HUDEP-2 (cell line): ENCODE measurements around the gene SLC41A3.

Experiments used
- DNase-seq, 76 experiments: peaks; one replicate each; lab custom pipeline; 2025; ENCODE audit not compliant: unreplicated experiment in 76 of 76; lab: John Stamatoyannopoulos, UW

Gene SLC41A3

DNA sequence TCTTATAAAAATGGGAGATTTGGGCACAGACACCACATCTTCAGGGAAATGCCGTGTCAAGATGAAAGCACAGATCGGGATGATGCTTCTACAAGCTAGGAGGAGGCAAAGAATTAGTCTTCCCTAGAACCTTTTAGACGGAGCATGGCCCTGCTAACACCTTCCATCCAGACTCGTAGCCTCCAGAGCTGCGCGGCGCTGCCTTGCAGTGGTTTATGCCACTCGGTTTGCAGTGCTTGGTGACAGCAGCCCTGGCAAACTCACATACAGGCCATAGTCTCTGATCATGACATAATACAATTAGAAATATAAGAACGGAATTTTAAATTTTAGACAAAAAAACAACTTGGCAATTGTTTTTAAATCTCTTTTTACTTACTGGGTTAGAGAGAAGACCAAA, 37.1 kb upstream of the SLC41A3 start:
- no peak for DNase-seq

DNA sequence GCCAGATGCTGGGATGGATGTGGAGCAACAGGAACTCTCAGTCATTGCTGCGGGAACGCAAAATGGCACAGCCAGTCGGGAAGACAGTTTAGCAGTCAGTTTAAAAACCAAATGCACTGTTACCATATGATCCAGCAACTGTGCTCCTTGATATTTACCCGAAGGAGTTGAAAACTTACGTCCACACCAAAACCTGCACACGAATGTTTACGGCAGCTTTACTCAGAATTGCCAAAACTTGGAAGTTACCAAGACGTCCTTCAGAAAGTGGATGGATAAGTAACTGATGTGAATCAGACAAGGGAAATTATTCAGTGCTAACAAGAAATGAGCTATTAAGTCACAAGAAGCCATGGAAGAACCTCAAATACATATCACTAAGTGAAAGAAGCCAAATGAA, 36.1 kb upstream of the SLC41A3 start:
- no peak for DNase-seq

DNA sequence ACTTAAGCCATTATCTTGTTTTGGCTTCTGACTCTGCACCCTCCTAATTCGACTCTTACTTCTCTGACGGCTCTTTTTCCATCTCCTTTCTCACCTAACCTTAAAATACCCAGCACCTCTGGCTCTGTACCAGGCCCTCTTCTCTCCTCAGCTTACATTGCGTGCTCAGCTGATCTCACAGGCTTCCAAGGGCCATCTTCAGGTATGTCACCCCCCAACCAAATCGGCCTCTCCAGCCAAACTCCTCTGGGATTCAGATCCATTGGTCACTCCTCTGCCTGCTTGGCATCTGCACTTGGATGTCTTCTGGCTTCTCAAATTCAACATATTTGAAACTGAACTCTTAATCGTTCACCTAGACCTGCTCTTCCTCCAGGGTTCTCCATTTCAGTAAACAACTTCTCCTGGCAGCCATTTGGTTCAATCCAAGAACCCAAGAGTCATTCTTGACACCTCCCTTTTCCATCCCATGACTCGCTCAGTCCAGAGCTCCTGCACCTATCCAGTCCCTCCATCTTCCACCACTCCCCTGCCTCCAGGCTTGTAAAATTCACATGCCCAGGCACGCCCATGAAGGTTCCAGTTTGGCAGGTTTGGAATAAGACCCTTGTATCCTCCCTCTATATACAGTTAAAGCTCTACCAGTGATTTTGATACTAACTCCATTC, 35.2 kb upstream of the SLC41A3 start:
- DNase-seq: no peak

DNA sequence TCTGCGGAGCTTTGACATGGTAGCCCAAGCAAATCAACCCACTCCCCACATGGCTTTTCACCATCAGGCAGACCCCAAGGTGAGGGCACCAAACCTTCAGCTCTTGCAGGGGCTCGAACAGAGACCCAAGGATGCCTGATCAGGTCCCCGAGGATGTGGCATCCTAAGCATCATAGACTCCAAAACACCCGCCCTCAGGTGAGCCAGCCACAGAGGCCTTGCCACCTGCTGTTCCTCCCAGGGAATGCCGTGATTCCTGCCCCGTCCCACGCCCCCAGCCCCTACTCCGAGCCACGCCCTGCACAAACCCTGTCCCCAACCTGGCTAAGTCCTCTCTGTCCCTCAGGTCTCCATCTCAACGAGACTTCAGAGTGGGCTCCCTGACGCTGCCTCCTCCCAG, 34.7 kb upstream of the SLC41A3 start:
- no peak for DNase-seq

DNA sequence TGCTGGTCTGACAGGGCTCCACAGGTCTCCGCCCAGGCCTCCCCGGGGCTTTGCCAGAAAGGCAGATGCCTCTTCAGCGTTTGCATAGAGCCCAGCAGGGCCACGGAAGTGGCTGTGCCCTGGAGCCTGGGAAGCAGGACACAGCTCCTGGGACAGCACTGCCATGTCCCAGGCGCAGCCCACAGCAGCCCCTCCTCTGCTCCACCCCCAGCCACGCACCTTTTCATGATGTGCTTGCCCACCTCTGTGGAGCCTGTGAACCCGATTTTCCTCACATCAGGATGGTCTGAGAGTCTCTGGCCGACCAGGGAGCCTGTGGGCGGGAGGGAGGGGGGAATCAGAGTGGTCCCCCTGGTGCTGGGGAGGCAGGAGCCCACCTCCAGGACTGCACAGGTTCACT, 33.9 kb upstream of the SLC41A3 start:
- no peak for DNase-seq

DNA sequence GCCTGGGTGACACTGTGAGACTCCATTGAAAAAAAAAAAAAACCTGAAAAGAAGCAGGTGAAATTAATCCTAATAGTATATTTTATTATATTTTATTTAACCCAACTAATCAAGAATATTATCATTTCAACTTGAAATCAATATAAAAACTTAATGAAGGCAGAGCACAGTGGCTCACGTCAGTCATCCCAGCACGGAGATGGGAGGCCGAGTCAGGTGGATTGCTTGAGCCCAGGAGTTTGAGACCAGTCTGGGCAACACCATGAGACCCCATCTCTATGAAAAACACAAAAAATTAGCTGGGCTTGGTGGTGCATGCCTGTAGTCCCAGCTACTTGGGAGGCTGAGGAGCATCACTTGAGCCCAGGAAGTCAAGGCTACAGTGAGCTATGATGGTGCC, 33.3 kb upstream of the SLC41A3 start:
- no peak for DNase-seq

DNA sequence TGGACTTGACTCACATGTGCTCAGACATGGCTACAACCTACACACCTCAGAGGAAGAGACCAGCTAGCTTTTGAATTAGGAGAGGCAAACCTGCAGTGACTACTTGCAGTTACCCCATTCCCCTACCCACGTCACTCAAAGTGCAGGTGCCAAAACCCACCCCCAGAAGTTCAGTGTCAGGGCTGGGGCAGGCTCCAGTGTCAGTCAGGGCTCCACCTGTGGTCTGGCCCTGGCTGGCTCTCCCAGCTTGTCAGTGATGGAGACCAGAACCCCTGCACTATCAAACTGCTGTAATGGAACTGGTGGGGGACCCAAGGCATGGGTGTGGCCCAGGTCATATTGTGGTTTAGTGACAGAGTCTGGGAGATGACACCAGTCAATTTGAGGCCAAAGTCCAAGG, 32.6 kb upstream of the SLC41A3 start:
- no peak for DNase-seq

DNA sequence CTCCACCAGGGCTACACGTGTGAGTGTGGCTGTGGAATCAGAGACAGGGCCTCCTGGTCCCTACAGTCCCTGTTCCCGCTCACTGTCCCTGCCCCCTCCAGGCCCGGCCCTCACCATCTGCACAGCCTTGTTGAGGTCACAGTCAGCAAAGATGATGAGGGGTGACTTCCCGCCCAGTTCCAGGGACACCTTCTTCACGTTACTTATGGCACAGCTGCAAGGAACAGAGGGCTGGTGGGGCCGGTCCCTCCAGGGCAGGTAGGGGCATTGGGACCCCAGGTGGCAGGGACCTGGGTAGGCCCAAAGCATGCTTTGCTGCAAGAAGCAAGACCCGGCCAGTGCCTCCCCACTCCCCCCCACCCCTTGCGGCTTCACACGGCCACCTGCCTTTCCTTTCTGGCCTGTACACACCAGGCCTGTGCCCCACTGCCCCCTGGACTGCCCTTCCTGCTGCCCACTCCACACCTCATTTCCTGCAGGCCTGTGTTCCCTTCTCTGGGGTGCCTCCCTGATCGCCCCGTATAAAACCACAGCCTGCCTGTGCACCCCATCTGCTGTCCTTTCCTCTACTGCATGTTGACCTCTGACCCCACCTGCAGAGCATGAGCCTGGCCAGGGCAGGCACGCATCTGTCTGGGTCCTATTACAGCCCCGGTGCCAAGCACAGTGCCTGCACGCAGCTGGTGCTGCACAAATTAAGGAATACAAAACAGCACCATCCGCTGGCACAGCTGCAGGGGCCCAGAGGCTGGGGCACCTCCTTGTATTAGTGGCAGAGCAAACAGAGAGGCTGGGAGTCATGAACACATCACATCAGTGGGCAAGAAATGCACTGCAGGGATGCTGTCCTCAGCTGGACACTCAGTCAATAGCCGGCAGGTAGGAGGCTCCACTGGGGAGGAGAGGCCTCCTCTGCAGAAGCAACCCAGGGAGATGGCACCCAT, 30.8 kb upstream of the SLC41A3 start:
- DNase-seq: no peak

DNA sequence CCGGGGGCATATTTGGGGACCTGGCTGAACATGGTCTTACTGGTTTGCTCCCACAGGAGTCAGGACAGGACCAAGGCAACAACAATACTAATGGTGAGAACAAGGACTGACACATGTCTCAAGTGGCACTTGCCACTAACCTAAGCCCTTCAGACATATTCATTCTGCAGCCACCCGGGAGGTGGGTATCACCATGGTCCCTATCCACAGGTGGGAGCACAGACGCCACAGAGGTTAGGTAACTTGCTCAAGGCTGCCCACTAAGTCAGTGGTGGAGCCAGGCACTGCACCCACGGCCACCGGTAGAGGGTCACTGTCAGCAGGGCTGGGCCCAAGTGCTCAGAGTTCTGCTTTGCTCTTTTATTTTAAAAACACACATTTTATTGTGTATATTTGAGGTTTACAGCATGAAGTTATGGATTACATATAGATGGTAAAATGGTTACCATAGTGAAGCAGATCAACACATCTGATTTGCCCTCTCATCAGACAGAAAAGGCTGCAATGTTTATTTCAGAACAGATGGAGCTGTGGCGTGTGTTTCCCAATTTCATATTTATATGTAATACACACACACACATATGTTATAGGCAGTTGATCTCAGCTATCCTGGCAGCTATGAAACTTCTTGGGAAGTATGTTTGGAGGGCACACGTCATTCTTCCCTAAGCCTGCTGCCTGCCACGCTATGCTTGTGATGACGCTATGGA, 30.0 kb upstream of the SLC41A3 start:
- peak in 2 of 76 experiments; percentile 3 to 4 for DNase-seq

DNA sequence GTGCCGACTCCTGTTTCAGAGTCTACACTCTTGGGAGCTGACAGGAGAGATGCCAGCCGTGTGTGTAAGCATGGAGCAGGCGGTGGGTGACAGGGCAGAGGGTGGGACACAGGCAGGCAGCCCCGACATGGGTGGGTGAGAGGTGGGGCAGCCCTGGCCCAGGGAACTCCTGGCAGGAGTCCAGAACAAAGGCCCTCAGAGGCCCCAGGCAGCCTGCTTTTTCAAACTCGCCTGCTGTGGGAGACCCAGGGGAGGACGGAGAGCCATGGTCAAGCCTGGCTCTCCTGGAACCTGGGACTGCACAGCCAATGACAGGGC, 29.3 kb upstream of the SLC41A3 start:
- no peak for DNase-seq

DNA sequence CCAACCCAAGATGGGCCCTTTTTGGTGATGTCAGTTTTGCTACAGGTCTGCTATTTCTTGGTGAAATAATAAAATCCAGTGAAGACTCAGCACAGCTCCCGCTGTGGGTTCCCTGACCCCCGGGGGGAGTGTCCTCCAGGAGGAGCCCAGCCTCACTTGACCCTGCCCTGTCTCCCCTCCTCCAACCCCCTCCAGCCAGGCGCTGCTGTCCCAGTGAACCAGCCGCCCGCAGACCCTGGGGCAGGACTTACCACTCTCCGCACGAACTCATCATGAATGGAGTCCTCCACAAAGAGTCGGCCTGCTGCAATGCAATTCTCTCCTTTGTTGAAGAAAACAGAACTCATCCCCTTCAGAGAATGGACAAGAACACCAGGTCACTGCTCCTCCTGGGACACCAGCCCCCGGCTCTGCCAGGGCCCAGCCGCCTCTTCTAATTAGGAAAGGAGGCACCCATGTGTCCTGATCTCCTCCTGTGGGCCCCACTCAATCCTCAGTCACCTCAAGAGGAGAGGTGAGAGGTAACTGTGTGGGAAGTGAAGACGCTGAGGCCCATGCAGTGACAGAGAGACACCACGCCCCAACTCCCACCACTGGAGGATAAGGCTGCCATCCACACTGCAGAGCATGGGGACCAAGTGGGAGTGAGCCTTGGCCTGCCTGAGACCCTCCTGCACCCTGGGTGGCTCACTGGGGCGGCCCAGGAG, 28.8 kb upstream of the SLC41A3 start:
- DNase-seq: no peak

DNA sequence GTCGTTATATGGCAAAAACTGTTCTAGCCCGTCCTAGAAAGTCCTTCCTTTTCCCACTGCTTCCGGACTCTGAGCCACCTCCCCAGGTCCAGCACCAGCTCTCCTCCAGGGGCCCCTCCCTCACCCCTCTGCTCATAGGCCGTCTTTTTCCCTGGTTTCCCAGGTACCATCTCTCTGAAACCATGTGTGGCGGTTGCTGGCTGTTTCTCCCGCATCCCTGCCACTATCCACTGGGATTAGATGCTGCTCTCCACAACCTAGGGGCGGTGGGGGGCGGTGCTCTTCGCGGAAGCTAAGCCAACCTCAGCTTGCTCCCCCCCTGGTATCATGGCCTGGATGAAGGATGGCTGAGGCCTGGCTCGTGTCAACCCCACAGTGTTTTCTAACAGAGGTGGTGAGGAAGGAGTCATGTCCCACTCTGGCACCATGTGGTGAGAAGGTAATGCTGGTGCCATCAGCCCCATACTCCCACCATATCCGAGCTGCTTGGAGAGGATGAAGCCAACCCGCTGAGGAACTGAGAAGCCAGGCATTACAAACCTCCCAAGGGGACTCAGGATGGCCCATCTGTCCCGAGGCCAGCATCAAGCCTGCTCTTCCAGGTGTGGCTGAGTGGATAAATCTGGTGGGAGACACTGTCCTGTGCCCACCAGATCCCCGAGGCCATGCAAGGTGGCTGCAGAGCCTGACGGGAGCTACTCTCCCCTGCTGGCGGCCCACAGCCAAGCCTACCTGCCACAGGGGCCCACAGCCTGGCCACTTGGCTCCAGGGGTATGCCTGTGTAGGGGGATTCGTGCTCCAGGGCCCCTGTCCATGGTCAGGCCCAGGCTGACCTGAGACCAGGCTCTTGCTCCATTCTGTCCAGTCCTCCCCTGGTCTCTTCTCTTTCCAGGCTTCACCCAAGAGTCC, 27.9 kb upstream of the SLC41A3 start:
- DNase-seq: no peak

DNA sequence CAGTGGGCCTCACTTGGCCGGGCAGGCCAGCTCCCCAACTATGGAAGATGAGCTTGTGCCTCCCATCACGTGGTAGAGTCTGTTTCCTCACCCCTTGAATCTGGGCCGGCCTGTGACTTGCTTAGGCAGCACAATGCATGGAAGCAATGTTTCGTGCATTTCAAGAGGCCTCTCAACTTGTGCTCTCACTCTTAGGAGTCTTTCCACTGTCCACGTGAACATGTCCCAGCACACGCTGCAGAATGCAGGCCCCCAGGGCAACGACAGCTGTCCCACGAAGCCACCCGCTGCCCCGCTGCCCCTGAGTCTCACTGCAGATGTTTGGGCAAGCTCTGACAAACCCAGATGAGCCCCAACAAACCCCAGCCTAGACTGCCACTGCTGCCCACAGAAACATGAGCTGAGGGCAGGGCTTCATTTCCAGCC, 27.2 kb upstream of the SLC41A3 start:
- DNase-seq: no peak

DNA sequence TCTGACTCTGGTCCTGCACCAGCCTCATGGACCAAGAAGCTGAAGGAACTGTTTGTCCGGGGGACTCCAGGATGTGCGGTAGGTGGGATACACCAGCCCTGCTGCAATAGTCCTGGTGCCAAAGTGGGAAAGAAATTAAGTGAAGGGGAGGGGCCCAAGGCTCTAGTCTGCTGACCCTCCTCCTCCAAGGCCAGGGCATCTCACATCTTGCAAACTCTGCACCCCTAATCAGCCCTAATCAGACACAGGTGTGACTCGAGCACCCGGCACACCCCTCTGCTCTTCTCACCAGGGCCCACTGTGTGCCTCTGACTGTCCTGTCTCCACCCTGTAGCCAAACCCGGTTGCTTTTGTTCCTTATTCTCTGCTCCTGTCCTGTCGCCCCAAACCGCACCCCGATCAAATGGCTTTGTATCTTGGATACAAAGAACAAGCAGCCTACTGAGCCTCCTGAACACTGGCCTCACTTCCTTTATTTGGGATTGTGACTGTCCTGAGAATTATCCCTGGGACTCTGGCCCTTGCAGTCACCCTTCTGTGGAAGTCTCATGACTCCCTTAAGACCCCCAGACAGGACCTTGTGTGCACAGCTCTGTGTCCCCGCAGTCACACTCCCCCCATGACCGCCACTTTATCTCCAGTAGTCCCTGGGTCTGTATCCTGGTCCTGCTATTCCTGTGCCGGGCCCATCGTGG, 26.7 kb upstream of the SLC41A3 start:
- DNase-seq: no peak

DNA sequence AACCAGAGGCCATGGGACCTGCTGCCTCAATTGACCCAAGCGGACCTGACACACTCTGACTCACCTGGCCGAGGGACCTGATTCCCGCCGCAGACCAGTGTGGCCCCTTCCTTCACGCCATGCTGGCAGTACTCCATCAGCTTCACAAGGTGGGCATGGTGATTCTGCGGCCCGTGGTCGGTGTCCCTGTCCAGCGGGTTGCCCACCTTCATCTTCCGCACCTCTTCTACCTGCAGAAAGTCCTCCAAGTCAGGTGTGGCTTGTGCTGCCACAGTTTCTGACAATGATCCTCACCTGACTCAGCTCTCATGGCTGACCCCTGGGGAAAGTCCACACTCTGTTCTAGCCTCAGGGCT, 25.9 kb upstream of the SLC41A3 start:
- DNase-seq: no peak

DNA sequence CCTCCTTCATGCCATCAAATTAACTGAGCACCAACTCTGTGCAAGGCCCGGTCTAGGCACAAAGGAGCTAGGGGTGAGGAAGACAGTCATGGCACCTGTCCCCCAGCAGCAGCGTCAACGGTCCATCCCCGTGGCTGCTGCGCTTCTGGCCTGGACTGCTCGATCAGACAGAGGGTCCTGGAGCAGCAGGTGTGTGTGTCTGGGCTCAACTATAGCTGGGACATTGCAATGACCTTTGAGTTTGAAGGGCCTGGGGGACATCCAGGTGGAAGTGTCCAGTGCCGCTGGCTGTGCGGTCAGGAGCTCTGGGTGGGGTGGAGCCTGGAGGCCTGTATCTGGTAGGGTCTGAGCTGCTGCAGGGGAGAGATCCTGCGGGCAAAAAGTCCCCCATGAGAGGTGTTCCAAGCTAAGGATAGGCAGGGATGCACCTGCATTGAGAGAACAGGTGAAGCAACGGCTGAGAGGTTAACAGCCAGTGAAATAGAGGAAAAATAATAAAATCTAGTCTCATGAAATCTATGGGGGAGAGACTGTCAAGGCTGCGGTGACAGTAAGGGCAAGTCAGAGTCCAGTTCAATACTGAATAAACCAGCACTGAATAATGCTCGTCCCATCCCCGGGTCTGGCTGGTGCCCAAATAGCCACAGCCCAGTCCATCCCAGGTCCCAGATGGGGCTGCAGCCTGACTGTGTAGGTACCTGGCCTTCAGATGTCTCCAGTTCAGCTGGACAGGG, 25.4 kb upstream of the SLC41A3 start:
- DNase-seq: no peak

DNA sequence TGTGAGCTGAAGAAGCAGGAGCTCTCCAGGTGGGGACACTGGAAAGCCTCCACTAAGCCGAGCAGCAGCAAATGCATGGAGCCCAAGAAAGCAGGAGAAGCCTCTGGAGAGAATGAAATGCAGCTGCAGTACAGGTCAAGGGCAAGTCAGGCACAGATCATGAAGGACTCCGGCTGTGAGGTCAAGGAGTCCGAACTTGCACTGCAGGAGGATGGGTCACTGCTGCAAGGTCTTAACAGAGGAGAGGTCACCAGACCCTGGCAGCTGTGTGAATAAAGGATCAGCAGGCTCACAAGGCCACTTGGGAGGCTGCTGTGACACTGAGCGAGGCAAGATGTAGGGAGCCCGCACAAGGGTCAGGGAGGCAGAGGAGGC, 24.7 kb upstream of the SLC41A3 start:
- DNase-seq: no peak

DNA sequence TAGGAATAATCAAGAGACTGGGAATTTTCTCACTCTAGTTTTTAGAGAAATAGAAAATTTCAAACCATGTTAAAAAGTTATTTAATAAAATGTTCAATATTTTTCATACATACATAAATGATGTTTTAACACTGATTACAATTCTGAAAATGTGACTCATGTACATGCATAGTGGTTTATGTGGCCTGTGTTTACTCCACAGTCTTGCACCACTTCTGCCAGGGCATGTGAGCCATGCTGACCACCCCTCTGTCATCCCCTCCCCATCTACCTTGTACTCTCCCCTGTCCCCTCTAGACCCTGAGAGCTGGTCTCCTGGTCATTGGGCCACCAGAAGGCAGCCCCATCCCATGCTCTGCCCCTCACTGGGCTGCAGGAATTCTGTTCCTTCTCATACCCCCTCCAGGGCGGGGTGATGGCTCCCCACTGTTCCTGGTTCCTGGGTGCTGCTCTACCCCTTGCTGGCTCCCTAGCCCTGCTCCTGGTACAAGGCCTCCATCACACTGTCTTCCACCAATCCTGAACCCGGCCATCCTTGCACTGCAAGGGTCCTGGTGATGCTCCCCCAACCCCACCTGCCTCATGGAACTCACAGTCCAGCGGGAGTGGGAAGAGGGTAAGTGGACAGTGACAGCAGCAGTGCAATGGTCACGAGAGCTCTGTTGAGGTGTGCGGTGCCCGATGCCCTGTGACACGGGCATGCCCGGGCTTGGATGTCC, 24.2 kb upstream of the SLC41A3 start:
- DNase-seq: no peak
